Measurements from ENCODE around the gene NUTM2A.
"Not testable (repeated sequence)": the region's sequence is repeated elsewhere in the genome, so short reads cannot be mapped to it uniquely, and the experiment has no call there.

- TF ChIP-seq, protein P1, sequence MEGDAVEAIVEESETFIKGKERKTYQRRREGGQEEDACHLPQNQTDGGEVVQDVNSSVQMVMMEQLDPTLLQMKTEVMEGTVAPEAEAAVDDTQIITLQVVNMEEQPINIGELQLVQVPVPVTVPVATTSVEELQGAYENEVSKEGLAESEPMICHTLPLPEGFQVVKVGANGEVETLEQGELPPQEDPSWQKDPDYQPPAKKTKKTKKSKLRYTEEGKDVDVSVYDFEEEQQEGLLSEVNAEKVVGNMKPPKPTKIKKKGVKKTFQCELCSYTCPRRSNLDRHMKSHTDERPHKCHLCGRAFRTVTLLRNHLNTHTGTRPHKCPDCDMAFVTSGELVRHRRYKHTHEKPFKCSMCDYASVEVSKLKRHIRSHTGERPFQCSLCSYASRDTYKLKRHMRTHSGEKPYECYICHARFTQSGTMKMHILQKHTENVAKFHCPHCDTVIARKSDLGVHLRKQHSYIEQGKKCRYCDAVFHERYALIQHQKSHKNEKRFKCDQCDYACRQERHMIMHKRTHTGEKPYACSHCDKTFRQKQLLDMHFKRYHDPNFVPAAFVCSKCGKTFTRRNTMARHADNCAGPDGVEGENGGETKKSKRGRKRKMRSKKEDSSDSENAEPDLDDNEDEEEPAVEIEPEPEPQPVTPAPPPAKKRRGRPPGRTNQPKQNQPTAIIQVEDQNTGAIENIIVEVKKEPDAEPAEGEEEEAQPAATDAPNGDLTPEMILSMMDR (IDR thresholded peaks at IDR 0.05), result not testable (repeated sequence)
- not testable (repeated sequence) for TF ChIP-seq POLR2A (IDR thresholded peaks at IDR 0.05)
Measured at GRCh38 chr10:87228247-87228646, 3.0 kb downstream of the NUTM2A start.

Measured in esophagus squamous epithelium (tissue), 4 donors.